NAMALWA (cell line): Measurements from ENCODE around the gene ARMH4.

ENCODE experiments used
- DNase-seq: peaks from one replicate; pipeline ENCODE4 v3.0.0-alpha.2; 2015; ENCODE audit warnings: low spot score

The ARMH4 gene

GRCh38 chr14:57960946-57961785 is 190.8 kb downstream of the ARMH4 start:
- no peak for DNase-seq

DNA sequence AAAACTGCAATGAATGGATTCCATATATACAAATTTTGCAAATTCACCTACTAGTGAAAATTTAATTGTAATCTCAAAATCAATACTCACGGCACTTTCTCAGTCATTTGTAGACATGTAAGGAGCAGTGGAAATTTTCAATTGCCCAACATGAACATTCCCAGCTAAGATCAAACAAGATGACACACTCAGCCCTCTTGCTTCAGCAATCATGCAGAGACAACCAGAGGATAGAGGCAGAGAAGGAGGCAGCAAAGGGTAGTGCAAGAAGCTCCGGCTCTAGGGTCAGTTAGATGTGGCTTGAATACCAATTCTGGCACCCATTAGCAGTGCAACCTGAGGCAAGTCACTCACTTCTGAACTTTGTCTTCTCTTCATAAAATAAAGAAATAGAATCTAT is 194.6 kb downstream of the ARMH4 start:
- no peak for DNase-seq
